ENCODE measurements around the gene CCDC92. TPM values are rescaled to one million over a fixed set of nuclear protein-coding genes. Genes with fewer than 3 reads are reported as not detected.

CCDC92 gene
- polyA plus RNA-seq, 6 donors from 2014 or later, result 18.7 to 31.5 (median 23.0) TPM

Other genes with a start within 250 kb of the CCDC92 start
- gene DNAH10, start 210.5 kb downstream of the CCDC92 start, polyA plus RNA-seq (ENCODE audit: low read depth in 6 of 6), result under 1 TPM in 5 of 6 donors, not detected in 1; 0.03 to 0.33 (median 0.17) TPM
- gene ZNF664, start 384 bp upstream of the CCDC92 start, polyA plus RNA-seq (ENCODE audit: low read depth in 6 of 6), result 10 to 100 TPM in 4 of 6 donors, 1 to 10 TPM in 2; 7.7 to 19.0 (median 11.8) TPM

Data from naive B cell (primary cell).